ENCODE data around the gene INTS4. TPM values are rescaled to one million over a fixed set of nuclear protein-coding genes. Genes with fewer than 3 reads are reported as not detected.
"Not testable (repeated sequence)": the region's sequence is repeated elsewhere in the genome, so short reads cannot be mapped to it uniquely, and the experiment has no call there.

Gene INTS4
- total RNA-seq, 4 donors from 2014 or later, result 32.2 to 49.2 (median 40.0) TPM

DNA sequence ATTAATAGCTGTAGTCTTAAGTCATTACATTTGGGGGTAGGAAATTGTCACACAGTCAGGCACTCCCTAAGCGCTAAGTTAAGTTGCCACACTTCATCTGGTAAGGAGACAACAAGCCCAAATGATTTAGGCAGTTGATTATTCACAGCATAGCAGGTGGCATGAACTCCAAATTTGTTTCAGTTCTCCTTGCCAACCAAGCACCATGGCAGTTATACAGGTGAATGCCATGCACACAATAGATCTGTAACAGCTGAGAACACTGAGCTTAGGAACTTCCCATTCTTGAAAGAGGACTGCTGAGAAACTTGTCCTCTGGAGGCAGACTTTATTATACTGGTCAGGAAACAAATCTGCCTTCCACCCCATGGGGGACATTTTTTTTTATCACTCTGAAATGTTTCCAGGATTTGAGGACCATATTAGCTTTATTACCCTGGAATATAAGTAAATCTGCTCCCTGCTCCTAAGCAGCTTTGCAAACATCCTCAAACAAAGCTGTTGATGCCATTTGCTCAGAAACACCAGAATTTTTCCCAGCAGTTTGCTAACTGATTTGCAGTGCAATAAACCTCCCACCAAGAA is 5.1 kb upstream of the INTS4 start:
- TF ChIP-seq, protein P1, sequence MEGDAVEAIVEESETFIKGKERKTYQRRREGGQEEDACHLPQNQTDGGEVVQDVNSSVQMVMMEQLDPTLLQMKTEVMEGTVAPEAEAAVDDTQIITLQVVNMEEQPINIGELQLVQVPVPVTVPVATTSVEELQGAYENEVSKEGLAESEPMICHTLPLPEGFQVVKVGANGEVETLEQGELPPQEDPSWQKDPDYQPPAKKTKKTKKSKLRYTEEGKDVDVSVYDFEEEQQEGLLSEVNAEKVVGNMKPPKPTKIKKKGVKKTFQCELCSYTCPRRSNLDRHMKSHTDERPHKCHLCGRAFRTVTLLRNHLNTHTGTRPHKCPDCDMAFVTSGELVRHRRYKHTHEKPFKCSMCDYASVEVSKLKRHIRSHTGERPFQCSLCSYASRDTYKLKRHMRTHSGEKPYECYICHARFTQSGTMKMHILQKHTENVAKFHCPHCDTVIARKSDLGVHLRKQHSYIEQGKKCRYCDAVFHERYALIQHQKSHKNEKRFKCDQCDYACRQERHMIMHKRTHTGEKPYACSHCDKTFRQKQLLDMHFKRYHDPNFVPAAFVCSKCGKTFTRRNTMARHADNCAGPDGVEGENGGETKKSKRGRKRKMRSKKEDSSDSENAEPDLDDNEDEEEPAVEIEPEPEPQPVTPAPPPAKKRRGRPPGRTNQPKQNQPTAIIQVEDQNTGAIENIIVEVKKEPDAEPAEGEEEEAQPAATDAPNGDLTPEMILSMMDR (IDR thresholded peaks at IDR 0.05), result no peak
- TF ChIP-seq EP300 (IDR thresholded peaks at IDR 0.05) (no peak), POLR2A (IDR thresholded peaks at IDR 0.05) (no peak)
- 87 to 100% methylated on average over 1 of the region's 1 CpG for WGBS, 2 donors

DNA sequence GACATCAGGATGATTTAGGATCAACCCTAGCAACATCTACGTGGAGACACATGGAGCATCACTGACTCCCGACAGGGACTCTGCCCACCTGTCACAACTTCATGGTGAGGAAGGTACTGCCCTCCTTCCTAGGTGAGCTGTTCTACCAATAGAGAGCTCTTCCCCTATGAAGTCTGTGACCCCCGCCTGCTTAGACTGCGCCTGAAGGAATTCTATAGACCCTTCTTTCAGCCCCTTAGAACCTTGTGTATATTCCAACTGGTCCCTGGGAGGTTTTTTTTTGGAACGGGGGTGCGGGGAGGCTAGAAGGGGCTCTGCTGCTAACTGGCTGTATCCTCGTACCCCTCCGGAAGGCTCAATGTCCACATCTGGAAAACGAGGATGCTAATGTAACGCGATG is 566 bp downstream of the INTS4 start:
- Histone ChIP-seq H3K4me3 (peak overlapping the region; percentile 46 to 72 (median 66)), H3K27me3 (no peaks in the 10 kb centered on the region), H3K36me3 (peaks cover 0 to 29% (median 0%) of the 10 kb centered on the region in 3 donors), H3K4me1 (peaks cover 0 to 33% (median 14%) of the 10 kb centered on the region in 4 donors), H3K27ac (peak overlapping the region in 3 of 4 donors; percentile 63 to 83 (median 74)), H3K9me3 (no peaks in the 10 kb centered on the region)
- 4 to 5% methylated on average over 11 of the region's 11 CpGs for WGBS, 2 donors
- TF ChIP-seq EP300 (IDR thresholded peaks at IDR 0.05) (no peak), POLR2A (IDR thresholded peaks at IDR 0.05) (no peak)
- TF ChIP-seq, protein P1 (IDR thresholded peaks at IDR 0.05), result no peak
- no peak for DNase-seq (ENCODE audit: low spot score in 2 of 2)

More for the DNA sequence above, 5.1 kb upstream of the INTS4 start:
- Histone ChIP-seq H3K9me3 (no peaks in the 10 kb centered on the region), H3K4me3 (no peak overlapping the region), H3K4me1 (peaks cover 0 to 8% (median 3%) of the 10 kb centered on the region in 4 donors), H3K36me3 (no peaks in the 10 kb centered on the region), H3K27me3 (no peaks in the 10 kb centered on the region), H3K27ac (no peak overlapping the region)
- DNase-seq (ENCODE audit: low spot score in 2 of 2), result no peak

DNA sequence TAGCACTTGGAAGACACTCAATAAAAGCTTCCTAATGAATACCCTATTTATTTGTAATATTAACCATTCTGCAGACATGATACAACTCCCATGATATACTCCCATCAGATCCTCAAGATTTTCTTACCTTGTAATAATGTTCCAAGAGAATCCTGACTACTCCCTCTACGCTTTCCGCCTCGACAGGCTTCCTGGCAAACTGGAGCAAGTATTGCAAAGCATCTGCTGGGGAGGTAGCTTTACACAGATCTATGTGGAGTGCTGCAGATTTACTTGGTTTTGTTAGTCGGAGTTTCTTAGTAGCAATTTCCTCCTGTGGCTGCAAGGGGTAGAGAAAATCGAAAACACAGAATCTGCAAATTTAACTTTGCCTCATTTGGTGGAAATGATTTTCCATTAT is 3.5 kb downstream of the INTS4 start:
- Histone ChIP-seq H3K27me3 (no peaks in the 10 kb centered on the region), H3K27ac (no peak overlapping the region), H3K36me3 (peaks cover 3 to 58% (median 3%) of the 10 kb centered on the region in 3 donors), H3K4me3 (no peak overlapping the region), H3K9me3 (no peaks in the 10 kb centered on the region), H3K4me1 (peaks cover 0 to 33% (median 14%) of the 10 kb centered on the region in 4 donors)
- no peak for DNase-seq (ENCODE audit: low spot score in 2 of 2)
- WGBS, 2 donors, result 93 to 96% methylated on average over 5 of the region's 5 CpGs
- TF ChIP-seq POLR2A (IDR thresholded peaks at IDR 0.05), result no peak
- TF ChIP-seq, protein P1 (IDR thresholded peaks at IDR 0.05), result no peak
- TF ChIP-seq EP300 (IDR thresholded peaks at IDR 0.05), result no peak

DNA sequence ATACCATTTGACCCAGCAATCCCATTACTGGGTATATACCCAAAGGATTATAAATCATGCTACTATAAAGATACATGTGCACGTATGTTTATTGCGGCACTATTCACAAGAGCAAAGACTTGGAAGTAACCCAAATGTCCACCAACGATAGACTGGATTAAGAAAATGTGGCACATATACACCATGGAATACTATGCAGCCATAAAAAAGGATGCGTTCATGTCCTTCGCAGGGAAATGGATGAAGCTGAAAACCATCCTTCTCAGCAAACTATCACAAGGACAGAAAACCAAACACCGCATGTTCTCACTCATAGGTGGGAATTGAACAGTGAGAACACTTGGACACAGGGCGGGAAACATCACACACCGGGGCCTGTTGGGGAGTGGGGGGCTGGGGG is 8.0 kb downstream of the INTS4 start:
- WGBS, 2 donors, result 96 to 98% methylated on average over 8 of the region's 8 CpGs

DNA sequence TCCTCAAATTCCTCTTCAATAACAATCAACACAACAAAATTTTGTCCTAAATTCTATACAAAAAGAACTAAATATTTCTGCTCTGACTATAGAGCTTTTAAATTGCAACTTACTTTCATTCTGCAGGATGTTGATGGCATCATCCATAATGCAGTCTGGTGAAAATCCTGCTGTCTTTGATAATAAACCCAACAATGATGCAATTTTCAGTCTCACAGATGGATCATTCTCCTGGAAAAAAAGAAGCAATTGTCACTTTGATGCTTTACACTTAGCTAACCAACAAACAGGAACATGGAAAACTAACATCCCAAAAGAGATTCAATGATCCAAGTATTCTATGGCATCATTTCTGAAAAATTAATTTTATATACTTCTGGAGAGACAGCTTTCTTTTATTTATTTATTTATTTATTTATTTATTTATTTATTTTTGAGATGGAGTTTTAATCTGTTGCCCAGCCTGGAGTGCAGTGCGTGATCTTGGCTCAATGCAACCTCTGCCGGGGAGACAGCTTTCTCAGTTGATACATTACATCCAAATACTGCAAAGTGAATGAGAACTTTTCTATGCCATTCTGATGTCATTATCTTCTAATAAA is 13.0 kb downstream of the INTS4 start:
- Histone ChIP-seq H3K4me1 (peaks cover 0 to 8% (median 3%) of the 10 kb centered on the region in 4 donors), H3K27me3 (no peaks in the 10 kb centered on the region), H3K9me3 (no peaks in the 10 kb centered on the region), H3K27ac (no peak overlapping the region), H3K4me3 (no peak overlapping the region), H3K36me3 (peaks cover 0 to 56% (median 20%) of the 10 kb centered on the region in 3 donors)
- 59 to 74% methylated on average over 2 of the region's 2 CpGs for WGBS, 2 donors
- no peak for DNase-seq (ENCODE audit: low spot score in 2 of 2)
- TF ChIP-seq POLR2A (IDR thresholded peaks at IDR 0.05) (no peak), EP300 (IDR thresholded peaks at IDR 0.05) (no peak)
- TF ChIP-seq, protein P1 (IDR thresholded peaks at IDR 0.05), result no peak

More for the DNA sequence above, 8.0 kb downstream of the INTS4 start:
- H3K27ac ChIP-seq; DNase-seq (ENCODE audit: low spot score in 2 of 2); H3K4me1 ChIP-seq; H3K9me3 ChIP-seq; H3K27me3 ChIP-seq; H3K4me3 ChIP-seq: not testable (repeated sequence)
- peaks cover 3 to 67% (median 3%) of the 10 kb centered on the region in 3 donors for H3K36me3 ChIP-seq
